ENCODE measurements around the gene MC2R. TPM values are rescaled to one million over a fixed set of nuclear protein-coding genes. Genes with fewer than 3 reads are reported as not detected.

Gene MC2R
- total and polyA plus RNA-seq, 10 of the 15 experiments (the other 5 are each of a cell fraction or from before 2014, with no cell fraction given): 0.15 TPM; not detected in 9

- SMC1A ChIA-PET (ENCODE audit: uncharacterized antibody, unreplicated experiment): no interaction called here
- intact Hi-C loops (cut with micrococcal nuclease; ENCODE audit: unreplicated experiment) (no loop called here), in situ Hi-C loops (cut with MboI) (no loop called here)
- no peak for FAIRE-seq
- Histone ChIP-seq H3K36me3 (ENCODE audit: control insufficient read depth in 2 of 2, insufficient read depth in 2 of 2, low read length in 1 of 2) (no peaks in the 10 kb centered on the region), H3K4me2 (ENCODE audit: control insufficient read depth, insufficient read depth) (no peak overlapping the region), H4K20me1 (ENCODE audit: control insufficient read depth, insufficient read depth) (no peaks in the 10 kb centered on the region), H3K27me3 (replicated peaks in 1 of 2; ENCODE audit: control insufficient read depth in 2 of 2, insufficient read depth in 2 of 2, low read length in 1 of 2) (peaks cover 0 to 1% of the 10 kb centered on the region in 2 experiments; a peak in 1 of 4 replicates), H3K4me3 (no peak overlapping the region), H3K9ac (ENCODE audit: control insufficient read depth, insufficient read depth, low read length) (no peak overlapping the region), H2AFZ (ENCODE audit: control insufficient read depth, low read depth, low read length) (no peak overlapping the region), H3K4me1 (ENCODE audit: control insufficient read depth, insufficient read depth, low read length) (peaks cover 27% of the 10 kb centered on the region), H3K79me2 (ENCODE audit: control insufficient read depth, insufficient read depth, low read length) (no peaks in the 10 kb centered on the region), H3K9me3 (replicated peaks; ENCODE audit: control insufficient read depth, insufficient read depth, low read length) (no peaks in the 10 kb centered on the region), H3K27ac (ENCODE audit: control insufficient read depth, insufficient read depth) (no peak overlapping the region)
- DNase-seq (ENCODE audit: low read depth, low spot score): no peak
- RAD21 ChIA-PET (ENCODE audit: unreplicated experiment): no interaction called here
- no peak for ATAC-seq
- POLR2A ChIA-PET: no interaction called here
- CTCF ChIA-PET: no interaction called here
- BruUV-seq (replicated peaks): no TSS peak
- 15% methylated on average over 2 of the region's 2 CpGs for WGBS (ENCODE audit: insufficient coverage, insufficient replicate concordance, low lambda C conversion rate, missing lambda C conversion rate)
- no peak for TF ChIP-seq BACH1 (IDR thresholded peaks at IDR 0.05; ENCODE audit: borderline replicate concordance)
- no peak for TF ChIP-seq ZBTB4 (CRISPR knock-in tag; IDR thresholded peaks at IDR 0.05)
- TF ChIP-seq MXI1 (IDR thresholded peaks at IDR 0.05; ENCODE audit: low read depth, low read length): no peak
- no peak for TF ChIP-seq GABPA (IDR thresholded peaks at IDR 0.05; ENCODE audit: low read depth)
Measured at GRCh38 chr18:13889671-13890070, 25.7 kb downstream of the MC2R start.

GRCh38 chr18:13888191-13888716, 27.1 kb downstream of the MC2R start:
- FAIRE-seq (no peak), ATAC-seq (no peak)
- RAD21 ChIA-PET (ENCODE audit: unreplicated experiment): no interaction called here
- no peak for TF ChIP-seq EP300 (IDR thresholded peaks at IDR 0.05; ENCODE audit: borderline replicate concordance in 1 of 2, control insufficient read depth in 1 of 2, low read depth in 2 of 2, low read length in 2 of 2)
- TF ChIP-seq CEBPZ (IDR thresholded peaks at IDR 0.05; ENCODE audit: low read depth, low read length): no peak
- no peak for TF ChIP-seq MYB (IDR thresholded peaks at IDR 0.05; ENCODE audit: borderline replicate concordance, low read depth, low read length)
- no peak for TF ChIP-seq USF2 (IDR thresholded peaks at IDR 0.05; ENCODE audit: borderline replicate concordance, low read depth, low read length)

More at GRCh38 chr18:13888191-13888716, 27.1 kb downstream of the MC2R start:
- ChIA-PET CTCF (no interaction called here), SMC1A (ENCODE audit: uncharacterized antibody, unreplicated experiment) (no interaction called here), POLR2A (no interaction called here)
- intact Hi-C loops (cut with micrococcal nuclease; ENCODE audit: unreplicated experiment): no loop called here
- no peak overlapping the region for H3K4me3 ChIP-seq
- peaks cover 0 to 1% of the 10 kb centered on the region in 2 experiments; a peak in 1 of 4 replicates for H3K27me3 ChIP-seq (replicated peaks in 1 of 2; ENCODE audit: control insufficient read depth in 2 of 2, insufficient read depth in 2 of 2, low read length in 1 of 2)
- H3K4me2 ChIP-seq (ENCODE audit: control insufficient read depth, insufficient read depth): no peak overlapping the region
- H3K4me1 ChIP-seq (ENCODE audit: control insufficient read depth, insufficient read depth, low read length): peaks cover 20% of the 10 kb centered on the region
- H4K20me1 ChIP-seq (ENCODE audit: control insufficient read depth, insufficient read depth): no peaks in the 10 kb centered on the region
- DNase-seq (ENCODE audit: low read depth, low spot score): no peak
- no peaks in the 10 kb centered on the region for H3K36me3 ChIP-seq (ENCODE audit: control insufficient read depth in 2 of 2, insufficient read depth in 2 of 2, low read length in 1 of 2)
- no peak overlapping the region for H3K9ac ChIP-seq (ENCODE audit: control insufficient read depth, insufficient read depth, low read length)
- 6% methylated on average over 5 of the region's 5 CpGs for WGBS (ENCODE audit: insufficient coverage, insufficient replicate concordance, low lambda C conversion rate, missing lambda C conversion rate)
- H3K27ac ChIP-seq (ENCODE audit: control insufficient read depth, insufficient read depth): no peak overlapping the region
- no peaks in the 10 kb centered on the region for H3K9me3 ChIP-seq (replicated peaks; ENCODE audit: control insufficient read depth, insufficient read depth, low read length)
- BruUV-seq (replicated peaks): no TSS peak
- in situ Hi-C loops (cut with MboI): no loop called here
- no peak overlapping the region for H2AFZ ChIP-seq (ENCODE audit: control insufficient read depth, low read depth, low read length)
- H3K79me2 ChIP-seq (ENCODE audit: control insufficient read depth, insufficient read depth, low read length): no peaks in the 10 kb centered on the region

All from GM12878 (cell line).